AG04450 (cell line): ENCODE data around the gene GMDS. TPM values are rescaled to one million over a fixed set of nuclear protein-coding genes. Genes with fewer than 3 reads are reported as not detected.
A peak's percentile ranks its signal among the peaks of the same experiment; 100 is the strongest.

Source experiments
- CTCF ChIA-PET: fragments of 300-600, 350-600 bp; formaldehyde crosslinking; extraction: SDS; loops from one replicate; lab custom pipeline; 2022; ENCODE audit warnings: antibody characterized with exemption, inconsistent platforms; lab: Charles Lee
- POLR2A ChIA-PET: fragments of 350-600 bp; formaldehyde crosslinking; extraction: SDS; loops from one replicate; lab custom pipeline; 2021; ENCODE audit warnings: antibody characterized with exemption, inconsistent platforms; lab: Yijun Ruan, JAX
- DNase-seq: peaks from one replicate; pipeline ENCODE4 v3.0.0-alpha.2; 2011; ENCODE audit warnings: low read depth, low spot score
- H3K27ac ChIP-seq: one replicate; pipeline ENCODE4 v1.5.1; 2012; ENCODE audit warnings: low read depth, low read length, control low read depth
- H3K27me3 ChIP-seq: one replicate; pipeline ENCODE4 v1.6.0; 2012; ENCODE audit warnings: low read length; ENCODE audit not compliant: control insufficient read depth, insufficient read depth
- H3K4me3 ChIP-seq: 2 replicates; pipeline ENCODE4 v1.5.1; 2011; ENCODE audit warnings: mild to moderate bottlenecking, low read depth, low read length, control low read depth
- H3K9me3 ChIP-seq: 2 replicates; pipeline ENCODE4 v1.5.1; 2012; ENCODE audit warnings: low read length; ENCODE audit not compliant: control insufficient read depth, insufficient read depth
- CTCF ChIP-seq: IDR thresholded peaks from 2 replicates; pipeline ENCODE4 v1.5.1; 2011; ENCODE audit warnings: low read depth, low read length, control low read depth, inconsistent platforms
- polyA plus RNA-seq: library from polyadenylated mRNA; depleted of rRNA; stranded (reverse); fragments of >200 nt; gene quantifications from 2 replicates; pipeline ENCODE4 v1.2.3, GENCODE V29; 2011

Gene GMDS
- polyA plus RNA-seq, 1 experiment: 26.4 TPM

- POLR2A ChIA-PET: no interaction called here
- no peak for DNase-seq
- H3K27me3 ChIP-seq: no peaks in the 10 kb centered on the region
- H3K4me3 ChIP-seq: no peak overlapping the region
- TF ChIP-seq CTCF: no peak
- no peaks in the 10 kb centered on the region for H3K9me3 ChIP-seq
- H3K27ac ChIP-seq: no peak overlapping the region
- CTCF ChIA-PET: interaction anchor here (0.9 to 1.3 kb wide), 2 partner anchors 308 to 557 kb away, joined by 3 to 4 read pairs; no protein-coding TSS in a partner anchor
Observed at GRCh38 chr6:1796706-1797529, 448.5 kb downstream of the GMDS start.

GRCh38 chr6:1795910-1796309 lies 449.5 kb downstream of the GMDS start:
- ChIA-PET POLR2A (no interaction called here), CTCF (interaction anchor here (0.6 to 1.3 kb wide), 3 partner anchors 11 to 558 kb away, joined by 3 to 4 read pairs (median 3); no protein-coding TSS in a partner anchor)
- H3K27ac ChIP-seq: no peak overlapping the region
- no peaks in the 10 kb centered on the region for H3K9me3 ChIP-seq
- no peak for DNase-seq
- no peak for TF ChIP-seq CTCF
- no peaks in the 10 kb centered on the region for H3K27me3 ChIP-seq
- H3K4me3 ChIP-seq: no peak overlapping the region

- H3K4me3 ChIP-seq: no peak overlapping the region
- CTCF ChIA-PET: interaction anchor here (0.6 to 1.1 kb wide), 5 partner anchors 8 to 331 kb away, joined by 3 to 4 read pairs (median 3); no protein-coding TSS in a partner anchor
- no peaks in the 10 kb centered on the region for H3K9me3 ChIP-seq
- TF ChIP-seq CTCF: peak; percentile 54
- H3K27me3 ChIP-seq: no peaks in the 10 kb centered on the region
- DNase-seq: no peak
- POLR2A ChIA-PET: no interaction called here
- no peak overlapping the region for H3K27ac ChIP-seq
Observed at GRCh38 chr6:1792989-1793388, 452.4 kb downstream of the GMDS start.

GRCh38 chr6:1790684-1791083 lies 454.7 kb downstream of the GMDS start:
- POLR2A ChIA-PET: no interaction called here
- no peak for TF ChIP-seq CTCF
- CTCF ChIA-PET: no interaction called here
- no peak for DNase-seq
- no peaks in the 10 kb centered on the region for H3K9me3 ChIP-seq
- H3K27me3 ChIP-seq: no peaks in the 10 kb centered on the region
- no peak overlapping the region for H3K4me3 ChIP-seq
- no peak overlapping the region for H3K27ac ChIP-seq

- ChIA-PET POLR2A (no interaction called here), CTCF (no interaction called here)
- Histone ChIP-seq H3K4me3 (no peak overlapping the region), H3K27me3 (no peaks in the 10 kb centered on the region), H3K27ac (no peak overlapping the region), H3K9me3 (no peaks in the 10 kb centered on the region)
- DNase-seq: no peak
- no peak for TF ChIP-seq CTCF
Observed at GRCh38 chr6:1789092-1789491, 456.3 kb downstream of the GMDS start.
